GM12801 (cell line): ENCODE data around the gene NPHP4.

Source experiments
- TF ChIP-seq, protein P1 (sequence below): IDR thresholded peaks from one replicate; pipeline ENCODE4 v1.5.1; 2011; ENCODE audit warnings: control low read depth; ENCODE audit not compliant: insufficient read length; ENCODE audit errors: extremely low read depth

The NPHP4 gene

DNA sequence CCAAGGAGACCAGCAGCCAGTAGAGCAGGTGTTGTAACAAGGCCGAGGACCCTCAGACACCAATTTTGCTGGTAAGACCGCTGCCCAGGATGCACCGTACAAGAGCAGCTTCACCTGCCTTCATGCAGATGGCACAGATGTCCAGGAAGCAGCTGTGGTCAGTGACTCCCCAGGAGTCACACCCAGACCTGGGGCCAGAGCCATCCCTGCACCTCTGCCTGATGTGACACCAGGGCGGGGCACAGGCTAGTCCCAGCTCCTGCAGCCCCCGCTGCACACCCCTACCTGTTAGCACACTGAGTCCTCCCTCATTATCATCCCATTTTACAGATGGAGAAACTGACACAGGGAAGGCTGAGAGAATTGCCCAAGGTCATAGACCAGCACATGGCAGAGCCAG is 37.1 kb upstream of the NPHP4 start:
- TF ChIP-seq, protein P1, sequence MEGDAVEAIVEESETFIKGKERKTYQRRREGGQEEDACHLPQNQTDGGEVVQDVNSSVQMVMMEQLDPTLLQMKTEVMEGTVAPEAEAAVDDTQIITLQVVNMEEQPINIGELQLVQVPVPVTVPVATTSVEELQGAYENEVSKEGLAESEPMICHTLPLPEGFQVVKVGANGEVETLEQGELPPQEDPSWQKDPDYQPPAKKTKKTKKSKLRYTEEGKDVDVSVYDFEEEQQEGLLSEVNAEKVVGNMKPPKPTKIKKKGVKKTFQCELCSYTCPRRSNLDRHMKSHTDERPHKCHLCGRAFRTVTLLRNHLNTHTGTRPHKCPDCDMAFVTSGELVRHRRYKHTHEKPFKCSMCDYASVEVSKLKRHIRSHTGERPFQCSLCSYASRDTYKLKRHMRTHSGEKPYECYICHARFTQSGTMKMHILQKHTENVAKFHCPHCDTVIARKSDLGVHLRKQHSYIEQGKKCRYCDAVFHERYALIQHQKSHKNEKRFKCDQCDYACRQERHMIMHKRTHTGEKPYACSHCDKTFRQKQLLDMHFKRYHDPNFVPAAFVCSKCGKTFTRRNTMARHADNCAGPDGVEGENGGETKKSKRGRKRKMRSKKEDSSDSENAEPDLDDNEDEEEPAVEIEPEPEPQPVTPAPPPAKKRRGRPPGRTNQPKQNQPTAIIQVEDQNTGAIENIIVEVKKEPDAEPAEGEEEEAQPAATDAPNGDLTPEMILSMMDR = no peak

DNA sequence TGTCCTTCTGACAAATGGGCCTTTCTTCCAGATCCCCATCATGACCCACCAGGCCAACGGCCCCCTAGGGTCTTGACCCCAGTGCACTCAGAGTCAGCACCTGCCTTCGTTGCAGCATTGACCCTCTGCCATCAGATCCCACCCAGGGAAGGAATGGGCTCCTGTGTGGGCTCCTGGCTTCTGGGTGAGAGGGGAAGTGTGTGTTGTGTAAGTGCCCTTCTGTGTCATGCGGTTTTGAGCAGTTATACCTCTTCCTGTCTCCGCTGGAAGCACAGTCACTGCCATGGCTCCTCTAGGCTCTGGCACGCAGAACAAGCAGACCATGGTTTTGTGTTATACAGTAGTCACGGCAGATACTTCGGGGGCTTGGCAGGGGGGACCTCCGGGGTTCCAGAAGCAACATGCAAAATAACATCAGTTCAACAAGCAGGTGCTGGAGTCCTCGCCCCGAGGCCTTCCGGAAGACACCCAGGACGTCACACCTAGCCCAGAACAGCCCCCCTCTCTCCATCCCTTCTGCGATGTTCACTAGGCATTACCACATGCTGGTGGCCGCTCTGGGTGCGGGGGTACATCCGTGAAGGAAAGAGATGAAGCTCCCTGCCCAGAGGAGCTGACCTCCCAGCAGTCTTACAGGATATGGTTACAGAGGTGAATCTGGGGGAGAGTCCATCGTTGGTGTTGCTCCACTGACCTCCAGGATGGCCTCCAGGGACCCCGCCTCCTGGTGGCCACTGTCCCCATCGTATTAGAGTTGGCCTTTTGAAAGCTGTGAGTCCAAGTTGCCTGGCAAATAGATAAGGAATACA is 36.0 kb upstream of the NPHP4 start:
- TF ChIP-seq, protein P1 = no peak

DNA sequence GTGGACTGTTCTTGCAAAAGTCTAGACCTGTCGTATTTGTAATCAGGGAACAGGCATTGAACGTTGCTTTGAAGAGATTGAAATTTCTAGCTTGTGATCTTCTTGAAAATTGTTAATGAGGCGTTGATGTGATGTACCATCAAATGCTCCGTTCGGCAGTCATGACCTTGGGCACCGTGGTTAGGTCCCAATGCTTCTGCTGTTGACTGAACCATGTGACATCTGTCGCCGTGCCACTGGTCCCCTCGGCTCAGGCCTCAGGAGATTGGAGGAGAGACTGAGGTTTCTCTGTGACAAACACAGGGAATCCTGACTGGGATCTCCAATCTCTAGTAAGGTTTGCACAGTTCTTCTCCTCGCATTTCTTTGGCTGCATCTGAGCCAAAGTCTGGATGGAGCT is 35.4 kb upstream of the NPHP4 start:
- TF ChIP-seq, protein P1 = no peak

DNA sequence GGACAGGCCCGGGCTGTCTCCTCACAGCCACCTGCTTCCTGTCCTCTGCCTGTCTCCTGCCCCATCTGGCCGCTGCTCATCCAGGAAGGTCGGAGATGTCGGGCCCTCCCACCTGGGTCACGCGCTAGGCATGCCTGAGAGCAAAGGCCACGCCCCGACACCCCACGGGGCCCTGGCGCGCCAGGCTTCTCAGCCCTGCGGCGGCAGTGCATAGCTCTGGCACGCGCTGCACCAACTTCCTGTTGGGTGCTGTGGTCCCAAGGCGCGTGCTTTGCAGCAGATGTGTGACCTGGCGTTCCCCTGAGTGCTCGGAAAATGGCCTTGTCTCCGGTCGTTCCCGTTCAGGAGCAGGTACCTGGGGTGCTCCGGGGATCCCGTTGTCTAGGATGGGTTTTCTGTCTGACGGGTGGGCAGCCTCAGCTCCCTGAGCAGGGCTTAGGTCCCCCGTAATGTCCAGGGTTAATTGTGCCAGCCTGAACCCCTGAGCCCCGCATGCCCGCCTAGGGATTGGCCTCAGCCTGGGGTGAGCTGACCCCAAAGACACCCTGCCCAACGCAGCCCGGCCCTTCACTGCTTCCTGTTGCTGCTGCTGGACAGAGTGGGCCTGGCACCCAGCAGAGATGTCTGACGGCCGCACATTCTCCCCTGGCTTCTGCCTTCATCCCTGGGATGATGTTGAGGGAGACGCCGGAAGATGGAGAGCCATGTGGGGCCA is 34.0 kb upstream of the NPHP4 start:
- TF ChIP-seq, protein P1 = no peak

DNA sequence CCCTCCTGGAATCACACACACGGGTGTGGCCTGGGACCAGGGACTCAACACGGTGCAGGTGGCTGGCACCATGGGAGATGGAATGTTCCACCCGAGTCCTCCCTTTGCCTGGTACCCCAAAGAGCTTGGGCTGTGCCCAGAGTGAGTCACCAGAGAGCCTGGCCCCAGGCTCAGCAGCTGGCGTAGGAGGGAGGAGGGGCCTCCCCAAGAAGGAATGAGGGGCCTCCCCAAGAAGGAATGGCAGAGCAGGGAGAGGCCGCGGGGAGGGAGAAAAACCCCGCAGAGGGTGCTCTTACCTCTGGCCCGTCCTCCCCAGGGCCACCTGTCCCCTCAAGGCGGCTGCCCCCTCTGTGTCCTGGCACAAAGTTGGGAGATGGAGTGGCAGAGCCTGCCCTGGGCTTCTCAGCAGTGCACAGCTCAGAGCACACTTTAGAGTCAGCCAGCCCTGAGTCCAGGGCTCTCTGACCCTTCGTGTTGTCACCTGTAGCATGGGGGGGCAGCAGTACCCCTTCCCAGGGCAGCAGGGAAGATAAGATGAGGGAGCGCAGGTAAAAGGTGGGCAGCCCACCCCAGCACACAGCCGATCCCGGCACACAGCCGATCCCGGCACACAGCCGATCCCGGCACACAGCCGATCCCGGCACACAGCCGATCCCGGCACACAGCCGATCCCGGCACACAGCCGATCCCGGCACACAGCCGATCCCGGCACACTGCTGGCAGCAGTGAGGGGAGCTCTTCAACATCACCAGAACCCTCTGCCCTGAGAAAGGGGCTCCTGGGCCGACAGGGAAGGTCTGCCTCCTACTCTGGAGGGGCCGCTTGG is 33.3 kb upstream of the NPHP4 start:
- TF ChIP-seq, protein P1 = no peak

DNA sequence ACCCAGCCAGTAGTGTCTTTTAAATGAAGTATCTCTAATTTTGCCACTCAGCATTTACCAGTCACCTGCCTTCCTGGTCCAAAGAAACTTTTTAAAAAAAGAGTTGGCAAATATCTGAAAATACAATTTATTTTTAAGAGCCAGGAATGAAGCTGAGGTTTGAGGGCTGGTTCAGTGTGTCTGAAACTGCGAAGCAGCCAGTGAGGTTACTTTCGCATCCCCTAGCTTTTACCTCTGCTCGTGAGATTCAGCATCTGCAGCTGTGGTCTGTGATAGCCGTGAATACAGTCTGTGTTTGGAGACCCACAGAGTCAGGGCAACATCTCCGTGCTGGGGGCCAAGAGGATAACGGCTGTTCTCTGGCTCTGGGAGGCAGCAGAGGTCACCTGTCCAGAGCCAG is 32.2 kb upstream of the NPHP4 start:
- TF ChIP-seq, protein P1 = no peak

DNA sequence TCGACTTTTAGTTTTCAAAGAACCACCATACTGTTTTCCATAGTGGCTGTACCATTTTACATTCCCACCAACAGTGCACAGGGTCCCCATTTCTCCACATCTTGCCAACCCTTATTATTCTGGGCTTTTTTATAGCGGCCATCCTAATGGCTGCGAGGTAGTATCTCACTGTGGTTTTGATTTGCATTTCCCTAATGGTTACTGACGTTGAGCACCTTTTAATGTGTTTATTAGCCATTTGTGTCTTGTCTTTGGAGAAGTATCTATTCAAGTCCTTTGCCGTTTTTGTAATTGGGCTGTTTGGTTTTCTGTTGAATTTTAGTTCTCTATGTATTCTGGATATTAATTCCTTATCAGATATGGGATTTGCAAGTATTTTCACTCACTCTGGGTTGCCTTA is 31.1 kb upstream of the NPHP4 start:
- TF ChIP-seq, protein P1 = no peak
